Astrocyte (in vitro differentiated cells and primary cell): Measurements from ENCODE around the gene CAMK1D. TPM values are rescaled to one million over a fixed set of nuclear protein-coding genes. Genes with fewer than 3 reads are reported as not detected.

Experiments
- DNase-seq: peaks from one replicate; pipeline ENCODE4 v3.0.0-alpha.2; 2010; ENCODE audit warnings: low read depth
- FAIRE-seq: peaks from 2 replicates; lab custom pipeline; 2011; peaks lifted over from hg19 to GRCh38; lab: Jason Lieb, UNC
- H2AFZ ChIP-seq: 2 replicates; pipeline ENCODE4 v1.6.0; 2012; ENCODE audit warnings: low read depth, low read length, inconsistent platforms
- H3K27ac ChIP-seq: 2 replicates; pipeline ENCODE4 v1.5.1; 2011; ENCODE audit warnings: low read depth, low read length, inconsistent platforms
- H3K27me3 ChIP-seq: 2 replicates; pipeline ENCODE4 v1.6.0; 2011; ENCODE audit warnings: low read length, inconsistent platforms; ENCODE audit not compliant: insufficient read depth
- H3K36me3 ChIP-seq: 2 replicates; pipeline ENCODE4 v1.5.1; 2011; ENCODE audit warnings: low read length, inconsistent platforms; ENCODE audit not compliant: insufficient read depth
- H3K4me1 ChIP-seq: 2 replicates; pipeline ENCODE4 v1.5.1; 2011; ENCODE audit warnings: low read length, inconsistent platforms; ENCODE audit not compliant: insufficient read depth
- H3K4me2 ChIP-seq: 2 replicates; pipeline ENCODE4 v1.6.0; 2012; ENCODE audit warnings: low read length, inconsistent platforms
- H3K4me3 ChIP-seq: 2 replicates; pipeline ENCODE4 v1.5.1; 2011; ENCODE audit warnings: low read depth, mild to moderate bottlenecking, low read length, inconsistent platforms; ENCODE audit not compliant: insufficient read depth
- H3K79me2 ChIP-seq: 2 replicates; pipeline ENCODE4 v1.6.0; 2012; ENCODE audit warnings: mild to moderate bottlenecking, low read length, inconsistent platforms; ENCODE audit not compliant: insufficient read depth
- H3K9ac ChIP-seq: 2 replicates; pipeline ENCODE4 v1.6.0; 2012; ENCODE audit warnings: mild to moderate bottlenecking, low read length, inconsistent platforms
- H3K9me3 ChIP-seq: 2 replicates; pipeline ENCODE4 v1.5.1; 2012; ENCODE audit warnings: low read depth, mild to moderate bottlenecking, low read length, inconsistent platforms; ENCODE audit not compliant: insufficient read depth
- H4K20me1 ChIP-seq: 2 replicates; pipeline ENCODE4 v1.6.0; 2012; ENCODE audit warnings: low read length, inconsistent platforms; ENCODE audit not compliant: insufficient read depth
- H3K27ac Mint-ChIP-seq: one replicate; pipeline ENCODE4 v1.8.0; 2021; ENCODE audit warnings: mild to moderate bottlenecking, mixed read lengths; ENCODE audit not compliant: unreplicated experiment
- H3K27me3 Mint-ChIP-seq: one replicate; pipeline ENCODE4 v1.8.0; 2021; ENCODE audit warnings: low read depth, mixed read lengths; ENCODE audit not compliant: unreplicated experiment
- H3K36me3 Mint-ChIP-seq: one replicate; pipeline ENCODE4 v1.8.0; 2021; ENCODE audit warnings: low read depth, mixed read lengths; ENCODE audit not compliant: unreplicated experiment
- H3K4me1 Mint-ChIP-seq: one replicate; pipeline ENCODE4 v1.8.0; 2021; ENCODE audit warnings: low read depth, mixed read lengths; ENCODE audit not compliant: unreplicated experiment
- H3K4me3 Mint-ChIP-seq: one replicate; pipeline ENCODE4 v1.8.0; 2021; ENCODE audit warnings: mild to moderate bottlenecking, moderate library complexity, mixed read lengths; ENCODE audit not compliant: unreplicated experiment
- H3K9me3 Mint-ChIP-seq: one replicate; pipeline ENCODE4 v1.8.0; 2021; ENCODE audit warnings: mild to moderate bottlenecking, mixed read lengths; ENCODE audit not compliant: unreplicated experiment
- CTCF ChIP-seq: IDR thresholded peaks from 2 replicates; pipeline ENCODE4 v1.5.1; 2011; ENCODE audit warnings: low read depth, mild to moderate bottlenecking, inconsistent platforms, low read length, moderate library complexity; ENCODE audit not compliant: insufficient read depth
- EZH2 ChIP-seq: IDR thresholded peaks from 2 replicates; pipeline ENCODE4 v1.6.1; 2012; ENCODE audit warnings: mild to moderate bottlenecking, low read length, inconsistent platforms; ENCODE audit not compliant: insufficient read depth
- total RNA-seq: library from RNA; stranded (reverse); gene quantifications from 2 replicates; pipeline ENCODE4 v1.2.1, GENCODE V29; 2021

CAMK1D gene
- total RNA-seq, 1 donor from 2014 or later = 23.6 TPM

DNA sequence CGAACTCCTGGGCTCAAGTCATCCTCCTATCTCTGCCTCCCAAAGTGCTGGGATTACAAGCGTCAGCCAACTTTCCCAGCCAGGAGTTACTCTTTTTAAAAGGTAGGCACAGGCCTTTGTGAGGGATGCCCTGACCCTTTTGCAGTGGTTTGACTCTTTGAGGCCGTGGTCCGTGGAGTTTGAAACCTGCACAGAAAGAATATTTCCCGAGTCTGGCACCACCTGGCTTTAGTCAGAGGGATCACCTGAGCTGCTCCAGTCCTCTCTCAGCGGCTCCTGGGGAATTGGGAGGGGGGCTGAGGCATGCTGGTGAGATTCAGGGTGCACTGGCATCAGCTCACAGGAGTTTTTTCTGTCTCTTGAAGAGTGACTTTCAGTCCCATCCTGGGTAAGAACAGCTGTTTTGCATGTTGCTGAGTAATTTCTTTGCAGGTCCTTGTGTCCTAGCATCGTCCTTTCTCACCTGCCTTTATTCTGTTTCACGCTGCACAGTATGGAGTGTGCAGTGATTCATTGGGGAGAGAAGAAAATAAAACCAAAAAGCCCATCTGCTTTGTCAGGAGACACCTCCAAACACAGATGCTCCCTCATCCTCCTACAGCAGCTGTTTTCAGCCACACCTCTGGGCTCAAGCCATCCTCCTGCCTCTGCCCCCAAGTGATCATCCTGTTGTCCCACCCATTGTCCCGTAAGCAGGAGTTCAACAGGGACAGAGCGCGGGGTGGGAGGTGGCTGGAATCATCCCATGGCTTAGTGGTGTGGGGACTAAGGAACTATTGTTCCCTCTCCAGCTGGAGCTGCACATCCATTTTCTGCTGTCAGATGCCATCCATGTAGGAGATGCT lies 284.7 kb downstream of the CAMK1D start:
- no peak for DNase-seq
- no peak overlapping the region for H3K4me3 ChIP-seq
- no peak for TF ChIP-seq EZH2

GRCh38 chr10:12634621-12634931 lies 285.2 kb downstream of the CAMK1D start:
- H3K27me3 Mint-ChIP-seq = no peaks in the 10 kb centered on the region
- Histone ChIP-seq H3K36me3 (no peaks in the 10 kb centered on the region), H3K4me2 (no peak overlapping the region), H3K9me3 (peaks cover 10% of the 10 kb centered on the region), H3K27me3 (no peaks in the 10 kb centered on the region), H3K9ac (no peak overlapping the region), H4K20me1 (peaks cover 5% of the 10 kb centered on the region), H2AFZ (no peak overlapping the region), H3K4me3 (no peak overlapping the region), H3K27ac (no peak overlapping the region), H3K79me2 (peaks cover 8% of the 10 kb centered on the region), H3K4me1 (no peaks in the 10 kb centered on the region)
- DNase-seq = no peak
- H3K27ac Mint-ChIP-seq = no peak overlapping the region
- peaks cover 11% of the 10 kb centered on the region for H3K4me1 Mint-ChIP-seq
- no peak for TF ChIP-seq CTCF
- no peak for TF ChIP-seq EZH2
- peaks cover 28% of the 10 kb centered on the region for H3K36me3 Mint-ChIP-seq
- H3K4me3 Mint-ChIP-seq = no peak overlapping the region
- peaks cover 25% of the 10 kb centered on the region for H3K9me3 Mint-ChIP-seq
- FAIRE-seq = no peak

More for the DNA sequence above, 284.7 kb downstream of the CAMK1D start:
- Mint-ChIP-seq H3K27ac (no peak overlapping the region), H3K4me3 (no peak overlapping the region), H3K9me3 (peaks cover 25% of the 10 kb centered on the region), H3K27me3 (no peaks in the 10 kb centered on the region), H3K36me3 (peaks cover 28% of the 10 kb centered on the region), H3K4me1 (peaks cover 11% of the 10 kb centered on the region)
- FAIRE-seq = no peak
- no peak overlapping the region for H2AFZ ChIP-seq
- H3K79me2 ChIP-seq = peaks cover 8% of the 10 kb centered on the region
- no peak overlapping the region for H3K9ac ChIP-seq
- peaks cover 5% of the 10 kb centered on the region for H4K20me1 ChIP-seq
- H3K4me1 ChIP-seq = no peaks in the 10 kb centered on the region
- H3K27me3 ChIP-seq = no peaks in the 10 kb centered on the region
- no peak overlapping the region for H3K27ac ChIP-seq
- no peaks in the 10 kb centered on the region for H3K36me3 ChIP-seq
- peaks cover 10% of the 10 kb centered on the region for H3K9me3 ChIP-seq
- H3K4me2 ChIP-seq = no peak overlapping the region

- Mint-ChIP-seq H3K4me3 (no peak overlapping the region), H3K27me3 (no peaks in the 10 kb centered on the region), H3K9me3 (peaks cover 25% of the 10 kb centered on the region), H3K4me1 (peaks cover 11% of the 10 kb centered on the region), H3K36me3 (peaks cover 28% of the 10 kb centered on the region), H3K27ac (no peak overlapping the region)
- Histone ChIP-seq H3K9me3 (peaks cover 10% of the 10 kb centered on the region), H4K20me1 (peaks cover 5% of the 10 kb centered on the region), H3K9ac (no peak overlapping the region), H3K27ac (no peak overlapping the region), H3K79me2 (peaks cover 8% of the 10 kb centered on the region), H2AFZ (no peak overlapping the region), H3K4me1 (no peaks in the 10 kb centered on the region), H3K4me2 (no peak overlapping the region), H3K27me3 (no peaks in the 10 kb centered on the region), H3K4me3 (no peak overlapping the region), H3K36me3 (no peaks in the 10 kb centered on the region)
- TF ChIP-seq CTCF (no peak), EZH2 (no peak)
- no peak for FAIRE-seq
- peak; percentile 18 for DNase-seq
These were observed 285.8 kb downstream of the CAMK1D start for GRCh38 chr10:12635127-12635541.
